ENCODE data around the gene SLC26A9. TPM values are rescaled to one million over a fixed set of nuclear protein-coding genes. Genes with fewer than 3 reads are reported as not detected.

SLC26A9 gene, protein sequence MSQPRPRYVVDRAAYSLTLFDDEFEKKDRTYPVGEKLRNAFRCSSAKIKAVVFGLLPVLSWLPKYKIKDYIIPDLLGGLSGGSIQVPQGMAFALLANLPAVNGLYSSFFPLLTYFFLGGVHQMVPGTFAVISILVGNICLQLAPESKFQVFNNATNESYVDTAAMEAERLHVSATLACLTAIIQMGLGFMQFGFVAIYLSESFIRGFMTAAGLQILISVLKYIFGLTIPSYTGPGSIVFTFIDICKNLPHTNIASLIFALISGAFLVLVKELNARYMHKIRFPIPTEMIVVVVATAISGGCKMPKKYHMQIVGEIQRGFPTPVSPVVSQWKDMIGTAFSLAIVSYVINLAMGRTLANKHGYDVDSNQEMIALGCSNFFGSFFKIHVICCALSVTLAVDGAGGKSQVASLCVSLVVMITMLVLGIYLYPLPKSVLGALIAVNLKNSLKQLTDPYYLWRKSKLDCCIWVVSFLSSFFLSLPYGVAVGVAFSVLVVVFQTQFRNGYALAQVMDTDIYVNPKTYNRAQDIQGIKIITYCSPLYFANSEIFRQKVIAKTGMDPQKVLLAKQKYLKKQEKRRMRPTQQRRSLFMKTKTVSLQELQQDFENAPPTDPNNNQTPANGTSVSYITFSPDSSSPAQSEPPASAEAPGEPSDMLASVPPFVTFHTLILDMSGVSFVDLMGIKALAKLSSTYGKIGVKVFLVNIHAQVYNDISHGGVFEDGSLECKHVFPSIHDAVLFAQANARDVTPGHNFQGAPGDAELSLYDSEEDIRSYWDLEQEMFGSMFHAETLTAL
- polyA plus RNA-seq: not detected

DNA sequence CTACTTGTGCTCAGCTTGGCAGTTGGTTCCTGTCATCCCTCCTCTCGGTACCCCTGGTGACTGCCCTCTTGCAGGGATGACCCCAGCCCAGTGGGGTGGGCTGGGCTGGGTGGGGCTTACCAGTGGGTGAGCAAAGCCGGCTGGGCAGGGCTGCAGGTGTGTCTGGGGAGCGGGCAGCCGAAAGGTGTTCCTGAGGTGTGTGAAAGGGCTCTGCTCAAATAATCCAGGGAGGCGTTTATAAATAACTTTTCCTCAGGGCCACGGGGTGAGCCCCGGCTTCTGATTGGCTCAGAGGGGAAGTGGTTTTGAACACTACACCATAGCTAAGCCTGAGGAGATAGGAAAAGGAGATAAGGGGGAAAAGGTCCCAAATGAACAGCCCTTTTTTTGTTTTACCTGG lies at the start of gene SLC26A9:
TSS of gene SLC26A9 (minus strand) at position 212 of the 400 bp plus-strand sequence. CDS start 7,636 bp downstream, outside the sequence.
- H3K36me3 Mint-ChIP-seq: peaks cover 1% of the 10 kb centered on the region
- H3K4me1 Mint-ChIP-seq: peaks cover 0 to 3% (median 3%) of the 10 kb centered on the region in 3 donors
- H3K9me3 Mint-ChIP-seq: no peaks in the 10 kb centered on the region
- H3K27me3 Mint-ChIP-seq: peaks cover 42% of the 10 kb centered on the region
- no peak within 1 kb of the TSS for H3K4me3 Mint-ChIP-seq
- no peak within 1 kb of the TSS for H3K27ac Mint-ChIP-seq

DNA sequence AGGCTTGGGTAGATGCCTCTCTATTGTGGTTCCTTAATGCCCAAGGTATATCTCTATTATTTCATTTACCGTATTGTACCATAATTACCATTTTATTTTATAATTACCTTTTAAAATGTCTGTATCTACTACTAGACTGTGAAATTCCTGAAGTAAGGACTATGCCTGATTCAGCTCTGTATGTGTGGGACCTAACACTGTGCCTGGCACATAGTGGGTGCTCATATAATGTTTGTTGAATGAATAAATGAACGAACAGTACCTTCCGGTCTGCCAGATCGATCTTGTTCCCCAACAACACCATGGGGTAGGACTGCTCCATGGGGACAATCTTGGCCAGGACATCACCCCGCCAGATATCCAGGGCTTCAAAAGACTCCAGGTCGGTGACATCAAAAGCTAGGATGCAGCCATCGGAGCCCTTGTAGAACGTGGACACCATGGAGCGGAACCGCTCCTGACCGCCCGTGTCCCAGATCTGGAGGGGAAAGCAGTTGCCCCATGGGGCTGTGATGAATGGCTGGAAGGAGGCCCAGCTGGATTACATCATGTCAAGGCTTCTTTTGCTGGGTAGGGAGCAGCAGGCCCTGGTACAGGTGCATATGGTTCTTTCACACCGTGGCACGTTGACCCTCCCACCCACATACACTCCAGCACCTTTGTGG lies 49.1 kb upstream of the SLC26A9 start:
- Mint-ChIP-seq H3K27ac (no peak overlapping the region), H3K4me3 (no peak overlapping the region), H3K4me1 (peaks cover 0 to 1% (median 0%) of the 10 kb centered on the region in 3 donors), H3K36me3 (no peaks in the 10 kb centered on the region), H3K9me3 (peaks cover 0 to 4% (median 0%) of the 10 kb centered on the region in 3 donors), H3K27me3 (no peaks in the 10 kb centered on the region)

DNA sequence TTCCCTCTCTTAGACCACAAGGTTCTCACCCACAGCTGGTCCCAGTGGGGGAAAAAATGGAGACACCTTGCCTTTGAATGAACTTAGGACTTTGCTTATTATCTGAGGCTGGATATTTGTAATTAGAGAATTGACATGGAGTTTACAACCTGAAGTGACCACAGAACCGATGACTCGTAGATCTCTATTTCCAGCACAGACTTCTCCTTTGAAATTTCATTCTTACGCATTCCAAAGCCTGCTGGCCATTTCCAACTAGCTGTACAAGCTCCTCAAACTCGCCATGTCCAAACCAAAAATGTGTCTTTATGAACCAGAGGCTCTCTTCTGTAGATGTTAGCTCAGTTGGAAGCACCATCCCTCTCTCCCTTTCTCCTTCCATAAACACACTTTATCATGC lies 48.0 kb upstream of the SLC26A9 start:
- no peaks in the 10 kb centered on the region for H3K36me3 Mint-ChIP-seq
- no peak overlapping the region for H3K4me3 Mint-ChIP-seq
- H3K27ac Mint-ChIP-seq: no peak overlapping the region
- H3K4me1 Mint-ChIP-seq: no peaks in the 10 kb centered on the region
- peaks cover 0 to under 1% (median 0%) of the 10 kb centered on the region in 3 donors for H3K9me3 Mint-ChIP-seq
- no peaks in the 10 kb centered on the region for H3K27me3 Mint-ChIP-seq

DNA sequence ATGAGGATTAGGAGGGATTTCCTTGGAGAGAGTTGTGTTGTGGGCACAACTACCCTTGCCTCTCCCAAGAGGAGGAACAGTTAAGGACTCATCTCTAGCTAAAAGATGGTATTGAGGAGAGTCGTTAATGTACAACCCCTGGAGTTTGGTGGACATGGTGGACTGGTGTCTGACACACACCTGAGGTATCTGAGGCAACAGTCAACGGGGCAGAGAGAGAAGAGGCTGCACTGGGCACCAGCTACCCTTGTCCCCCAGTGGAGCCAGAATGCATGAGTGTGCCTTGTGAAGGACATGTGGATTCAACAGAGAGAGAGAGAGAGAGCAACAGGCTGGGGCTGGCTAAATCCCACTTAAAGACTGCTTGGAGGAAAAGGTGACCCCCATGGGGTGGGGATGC lies 47.0 kb upstream of the SLC26A9 start:
- H3K27ac Mint-ChIP-seq: no peak overlapping the region
- H3K36me3 Mint-ChIP-seq: no peaks in the 10 kb centered on the region
- no peaks in the 10 kb centered on the region for H3K9me3 Mint-ChIP-seq
- H3K4me3 Mint-ChIP-seq: no peak overlapping the region
- H3K4me1 Mint-ChIP-seq: no peaks in the 10 kb centered on the region
- no peaks in the 10 kb centered on the region for H3K27me3 Mint-ChIP-seq

DNA sequence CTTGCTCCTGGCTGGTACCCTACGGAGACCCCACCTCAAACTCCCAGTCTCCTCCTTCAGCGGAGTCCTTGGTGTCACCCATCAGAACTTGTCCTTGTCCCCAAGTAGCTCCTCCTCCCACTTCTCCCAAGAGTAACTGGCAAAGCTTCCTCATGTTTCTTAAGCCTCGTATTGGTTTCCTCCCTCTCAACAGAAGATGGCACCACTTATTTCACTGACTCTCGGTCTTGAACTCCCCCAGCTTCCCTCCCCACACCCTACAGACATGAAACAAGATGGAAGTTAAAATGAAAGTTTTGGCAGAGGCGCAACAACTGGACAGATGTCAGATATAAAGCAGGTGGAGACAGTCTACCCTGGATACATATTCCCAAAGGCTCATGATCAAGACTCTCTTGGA lies 46.5 kb upstream of the SLC26A9 start:
- no peaks in the 10 kb centered on the region for H3K9me3 Mint-ChIP-seq
- H3K27ac Mint-ChIP-seq: no peak overlapping the region
- no peaks in the 10 kb centered on the region for H3K36me3 Mint-ChIP-seq

DNA sequence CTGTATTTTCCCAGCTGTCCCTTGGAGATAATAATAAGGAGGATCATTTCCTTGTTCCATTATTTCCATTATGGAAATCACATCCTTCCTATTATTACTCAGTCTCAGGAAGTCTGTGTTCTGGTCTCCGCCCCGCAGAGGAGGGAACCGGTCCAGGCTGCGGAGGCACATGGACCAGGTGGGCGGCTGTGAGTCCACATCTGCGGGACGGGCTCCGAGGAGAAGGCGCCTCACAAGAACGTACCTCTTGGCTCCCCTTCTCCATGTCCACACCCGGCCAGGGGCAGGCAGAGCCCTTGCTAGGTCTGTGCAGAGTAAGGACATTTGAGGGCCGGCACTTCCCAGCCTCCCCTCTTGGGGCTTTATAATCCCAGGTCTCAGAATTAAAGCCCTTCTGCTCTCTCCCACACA lies 45.3 kb upstream of the SLC26A9 start:
- no peaks in the 10 kb centered on the region for H3K4me1 Mint-ChIP-seq
- no peaks in the 10 kb centered on the region for H3K36me3 Mint-ChIP-seq
- no peak overlapping the region for H3K27ac Mint-ChIP-seq
- H3K9me3 Mint-ChIP-seq: no peaks in the 10 kb centered on the region
- H3K27me3 Mint-ChIP-seq: no peaks in the 10 kb centered on the region
- H3K4me3 Mint-ChIP-seq: no peak overlapping the region

More for the DNA sequence above, 46.5 kb upstream of the SLC26A9 start:
- H3K4me3 Mint-ChIP-seq: no peak overlapping the region
- H3K4me1 Mint-ChIP-seq: no peaks in the 10 kb centered on the region
- no peaks in the 10 kb centered on the region for H3K27me3 Mint-ChIP-seq

DNA sequence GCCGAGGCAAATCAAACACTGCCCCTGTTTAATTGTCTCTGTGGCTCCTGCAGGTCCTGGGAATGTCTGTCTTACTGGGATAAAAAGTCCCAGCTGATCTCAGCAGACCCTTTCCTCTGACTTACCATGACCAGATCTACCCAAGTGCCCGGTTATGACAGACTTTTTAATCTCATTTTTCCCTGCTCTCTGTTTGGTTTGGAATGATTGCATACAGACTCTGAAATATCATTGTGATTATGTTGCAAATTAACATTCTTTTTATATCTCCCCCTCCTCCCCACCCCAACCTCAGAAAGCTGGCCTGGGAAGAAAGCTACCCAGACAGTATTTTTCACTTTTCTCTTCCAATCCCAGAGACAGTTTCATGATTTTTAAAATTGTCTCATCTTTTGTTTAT lies 43.6 kb upstream of the SLC26A9 start:
- Mint-ChIP-seq H3K4me3 (no peak overlapping the region), H3K36me3 (no peaks in the 10 kb centered on the region), H3K27me3 (no peaks in the 10 kb centered on the region), H3K27ac (no peak overlapping the region), H3K4me1 (no peaks in the 10 kb centered on the region), H3K9me3 (no peaks in the 10 kb centered on the region)

DNA sequence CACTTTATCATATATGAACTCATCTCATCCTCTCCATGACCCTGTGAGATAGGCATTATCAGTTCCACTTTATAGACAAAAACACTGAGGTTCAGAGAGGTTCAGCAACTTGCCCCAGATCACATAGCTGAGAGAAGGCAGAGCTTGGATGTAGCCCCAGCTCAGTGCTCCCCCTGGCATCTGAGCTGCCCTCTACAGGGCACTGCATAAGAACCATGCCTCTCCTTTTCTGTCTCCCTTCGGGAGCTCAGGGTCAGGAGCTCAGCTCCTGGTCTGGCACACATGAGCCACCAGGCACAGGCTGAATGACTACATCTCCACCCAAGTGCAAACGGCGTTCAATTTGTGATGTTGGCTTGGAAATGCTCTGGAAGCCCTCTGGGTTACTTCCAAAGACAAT lies 43.0 kb upstream of the SLC26A9 start:
- no peaks in the 10 kb centered on the region for H3K27me3 Mint-ChIP-seq
- no peak overlapping the region for H3K27ac Mint-ChIP-seq
- H3K4me3 Mint-ChIP-seq: no peak overlapping the region
- H3K9me3 Mint-ChIP-seq: peaks cover 0 to 2% (median 0%) of the 10 kb centered on the region in 3 donors
- H3K36me3 Mint-ChIP-seq: no peaks in the 10 kb centered on the region
- H3K4me1 Mint-ChIP-seq: no peaks in the 10 kb centered on the region

DNA sequence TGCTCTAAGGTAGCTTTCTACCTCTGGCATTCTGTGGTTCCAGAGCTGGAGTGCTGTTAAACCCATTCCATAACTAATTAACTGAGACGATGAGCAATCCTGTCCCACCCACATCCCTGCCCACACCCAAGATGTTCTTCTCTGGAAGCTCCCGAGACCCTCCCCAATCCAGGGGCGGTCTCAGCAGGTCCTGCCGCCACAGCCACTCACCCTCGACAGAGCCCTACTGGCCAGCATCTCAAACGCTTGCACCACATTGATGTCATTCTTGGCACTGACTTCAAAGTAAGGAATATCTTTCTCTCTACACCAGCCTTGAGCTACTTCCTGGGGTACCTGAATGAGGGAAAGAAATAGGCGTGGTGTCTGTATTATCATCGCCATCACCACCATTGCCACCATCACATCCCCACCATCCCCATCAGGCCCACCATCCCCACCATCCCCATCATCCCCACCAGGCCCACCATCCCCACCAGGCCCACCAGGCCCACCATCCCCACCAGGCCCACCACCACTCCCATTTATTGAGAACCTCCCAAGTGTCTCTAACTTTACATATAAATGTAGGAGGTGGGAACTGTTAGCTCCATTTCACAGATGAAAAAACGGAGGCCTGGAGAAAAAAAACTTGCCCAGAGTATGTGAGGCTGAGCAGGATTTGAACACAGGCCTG lies 42.2 kb upstream of the SLC26A9 start:
- Mint-ChIP-seq H3K27me3 (no peaks in the 10 kb centered on the region), H3K4me3 (no peak overlapping the region), H3K4me1 (no peaks in the 10 kb centered on the region), H3K9me3 (peaks cover 0 to 2% (median 0%) of the 10 kb centered on the region in 3 donors), H3K27ac (no peak overlapping the region), H3K36me3 (no peaks in the 10 kb centered on the region)

DNA sequence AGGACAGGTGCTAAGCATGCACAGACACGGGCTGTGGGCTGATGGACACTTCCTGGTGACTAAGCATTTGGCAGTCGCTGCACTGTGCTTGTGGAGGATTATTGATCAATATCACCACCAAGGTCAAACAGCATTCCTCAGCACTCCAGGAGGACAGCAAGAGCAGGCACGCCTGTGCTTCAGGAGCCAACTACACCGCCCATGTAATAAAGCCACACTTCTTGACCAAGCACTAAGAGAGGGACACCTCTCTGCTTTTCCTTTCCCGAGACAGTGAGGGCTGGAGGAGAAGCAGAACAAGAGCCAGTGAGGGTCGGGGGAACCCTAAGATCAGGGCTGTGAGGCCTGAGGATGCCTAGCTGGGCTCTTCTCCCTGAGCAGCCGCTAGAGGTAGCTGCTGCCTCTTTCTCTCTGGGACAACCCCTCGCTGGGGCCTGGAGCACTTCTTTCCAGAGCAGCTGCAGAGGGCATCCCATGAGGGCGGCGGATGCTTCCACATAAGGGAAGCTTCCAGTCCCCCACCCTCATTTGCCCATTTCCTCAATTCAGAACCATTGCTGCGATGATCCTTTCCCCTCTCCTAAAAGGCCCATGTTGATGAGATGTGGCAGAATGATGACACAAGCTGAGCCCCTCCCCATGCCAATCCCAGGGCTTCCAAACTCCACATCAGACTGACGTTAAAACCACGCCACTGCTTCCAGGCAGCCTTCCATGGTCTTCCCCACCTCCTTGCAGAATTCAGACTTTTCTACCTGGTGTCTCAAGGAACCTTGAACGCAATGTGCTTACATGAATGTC lies 40.9 kb upstream of the SLC26A9 start:
- Mint-ChIP-seq H3K36me3 (no peaks in the 10 kb centered on the region), H3K4me3 (no peak overlapping the region), H3K4me1 (no peaks in the 10 kb centered on the region)

DNA sequence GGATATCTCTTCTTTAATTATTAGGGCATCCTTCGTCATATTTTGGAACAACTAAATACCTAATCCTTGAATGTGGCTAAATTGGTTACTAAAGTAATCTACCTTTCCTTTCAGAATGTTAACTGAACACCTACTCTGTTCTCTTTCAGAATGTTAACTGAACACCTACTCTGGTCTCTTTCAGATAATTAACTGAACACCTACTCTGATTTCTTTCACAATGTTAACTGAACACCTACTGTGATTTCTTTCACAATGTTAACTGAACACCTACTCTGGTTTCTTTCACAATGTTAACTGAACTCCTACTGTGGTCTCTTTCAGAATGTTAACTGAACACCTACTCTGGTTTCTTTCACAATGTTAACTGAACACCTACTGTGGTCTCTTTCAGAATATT lies 38.0 kb upstream of the SLC26A9 start:
- Mint-ChIP-seq H3K27ac (no peak overlapping the region), H3K36me3 (no peaks in the 10 kb centered on the region), H3K4me3 (no peak overlapping the region), H3K27me3 (no peaks in the 10 kb centered on the region), H3K9me3 (peaks cover 0 to 2% (median 0%) of the 10 kb centered on the region in 3 donors), H3K4me1 (peaks cover 0 to 4% (median 2%) of the 10 kb centered on the region in 3 donors)

More for the DNA sequence above, 40.9 kb upstream of the SLC26A9 start:
- H3K27ac Mint-ChIP-seq: peak overlapping the region in 1 of 3 donors; percentile 74
- no peaks in the 10 kb centered on the region for H3K27me3 Mint-ChIP-seq
- peaks cover 0 to 2% (median 0%) of the 10 kb centered on the region in 3 donors for H3K9me3 Mint-ChIP-seq

DNA sequence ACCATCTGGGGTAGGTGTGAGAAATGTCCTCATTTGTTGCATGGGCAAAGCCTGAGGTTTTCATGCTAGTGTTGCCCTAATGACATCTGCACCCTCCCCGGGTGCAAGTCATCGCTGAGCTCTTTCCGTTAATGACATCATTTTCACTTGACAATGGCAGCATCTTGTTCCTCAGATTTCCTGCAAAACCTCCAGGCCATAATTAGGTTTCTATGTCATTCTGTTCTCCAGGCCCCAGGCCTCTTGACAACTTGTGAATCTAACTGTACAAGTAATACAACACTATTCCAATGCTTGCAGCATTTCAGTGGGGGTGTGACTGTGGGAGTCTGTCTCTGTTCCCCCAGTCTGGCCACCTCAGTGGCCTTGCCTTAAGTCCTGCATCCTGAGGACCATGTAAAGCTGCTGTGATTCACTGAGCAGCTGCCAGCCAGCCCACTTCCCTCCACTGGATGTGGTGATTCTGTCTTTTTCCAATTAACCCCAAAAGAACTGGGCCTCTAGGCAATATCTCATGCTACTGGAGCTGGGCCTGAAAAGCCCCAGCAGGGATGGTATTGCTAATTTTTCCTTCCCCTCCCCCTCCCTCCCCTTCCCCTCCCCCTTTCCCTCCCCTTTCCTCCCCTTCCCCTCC lies 37.1 kb upstream of the SLC26A9 start:
- Mint-ChIP-seq H3K4me3 (no peak overlapping the region), H3K36me3 (no peaks in the 10 kb centered on the region), H3K4me1 (peaks cover 0 to 4% (median 2%) of the 10 kb centered on the region in 3 donors), H3K27me3 (no peaks in the 10 kb centered on the region), H3K9me3 (peaks cover 0 to 2% (median 0%) of the 10 kb centered on the region in 3 donors), H3K27ac (no peak overlapping the region)

DNA sequence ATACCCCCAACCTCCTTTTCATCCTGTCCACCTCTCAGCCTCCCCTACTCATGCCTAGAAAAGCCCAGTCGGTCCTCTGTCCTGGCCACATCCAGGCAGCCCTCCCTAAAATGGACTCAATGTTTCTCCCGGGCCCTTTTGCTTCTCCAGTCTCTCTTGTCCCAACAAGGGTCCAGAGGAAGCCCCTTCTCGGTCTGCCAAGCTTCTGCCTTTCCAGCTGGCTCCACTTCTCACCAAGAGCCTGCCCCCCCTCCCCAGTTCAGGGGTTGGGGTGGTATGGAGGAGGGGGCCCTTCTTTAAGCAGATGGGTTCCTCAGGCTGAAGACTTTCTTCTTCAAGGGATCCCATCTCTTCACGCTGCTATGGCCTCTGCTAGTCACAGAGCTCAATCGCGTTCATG lies 36.0 kb upstream of the SLC26A9 start:
- Mint-ChIP-seq H3K27me3 (no peaks in the 10 kb centered on the region), H3K4me3 (no peak overlapping the region), H3K9me3 (peaks cover 0 to 2% (median 0%) of the 10 kb centered on the region in 3 donors), H3K4me1 (peaks cover under 1 to 4% (median 2%) of the 10 kb centered on the region in 3 donors), H3K27ac (no peak overlapping the region), H3K36me3 (no peaks in the 10 kb centered on the region)
